Measurements from ENCODE around the gene DSCAML1.

The DSCAML1 gene

GRCh38 chr11:117610901-117611300 lies 186.1 kb downstream of the DSCAML1 start:
- no peak for DNase-seq (ENCODE audit: low spot score)

- DNase-seq (ENCODE audit: low spot score), result no peak
These were observed 187.0 kb downstream of the DSCAML1 start for GRCh38 chr11:117610045-117610444.

GRCh38 chr11:117607449-117607848 lies 189.6 kb downstream of the DSCAML1 start:
- DNase-seq (ENCODE audit: low spot score), result no peak

GRCh38 chr11:117606790-117607189 lies 190.2 kb downstream of the DSCAML1 start:
- DNase-seq (ENCODE audit: low spot score), result no peak

GRCh38 chr11:117606211-117606610 lies 190.8 kb downstream of the DSCAML1 start:
- no peak for DNase-seq (ENCODE audit: low spot score)

GRCh38 chr11:117605331-117605730 lies 191.7 kb downstream of the DSCAML1 start:
- DNase-seq (ENCODE audit: low spot score), result no peak

- DNase-seq (ENCODE audit: low spot score), result no peak
These were observed 192.6 kb downstream of the DSCAML1 start for GRCh38 chr11:117604336-117604995.

GRCh38 chr11:117603932-117604331 lies 193.1 kb downstream of the DSCAML1 start:
- no peak for DNase-seq (ENCODE audit: low spot score)

GRCh38 chr11:117601006-117601708 lies 195.9 kb downstream of the DSCAML1 start:
- DNase-seq (ENCODE audit: low spot score), result no peak

GRCh38 chr11:117600234-117600783 lies 196.7 kb downstream of the DSCAML1 start:
- no peak for DNase-seq (ENCODE audit: low spot score)

- DNase-seq (ENCODE audit: low spot score), result peak; percentile 41
These were observed 199.9 kb downstream of the DSCAML1 start for GRCh38 chr11:117597071-117597470.

GRCh38 chr11:117595440-117595839 lies 201.6 kb downstream of the DSCAML1 start:
- DNase-seq (ENCODE audit: low spot score), result no peak

GRCh38 chr11:117594721-117595120 lies 202.3 kb downstream of the DSCAML1 start:
- no peak for DNase-seq (ENCODE audit: low spot score)

- no peak for DNase-seq (ENCODE audit: low spot score)
These were observed 204.0 kb downstream of the DSCAML1 start for GRCh38 chr11:117593065-117593464.

- DNase-seq (ENCODE audit: low spot score), result no peak
These were observed 205.5 kb downstream of the DSCAML1 start for GRCh38 chr11:117591316-117592039.

GRCh38 chr11:117589063-117589462 lies 208.0 kb downstream of the DSCAML1 start:
- no peak for DNase-seq (ENCODE audit: low spot score)

GRCh38 chr11:117588166-117588810 lies 208.7 kb downstream of the DSCAML1 start:
- DNase-seq (ENCODE audit: low spot score), result no peak

GRCh38 chr11:117587416-117587815 lies 209.6 kb downstream of the DSCAML1 start:
- DNase-seq (ENCODE audit: low spot score), result no peak

GRCh38 chr11:117586392-117586791 lies 210.6 kb downstream of the DSCAML1 start:
- DNase-seq (ENCODE audit: low spot score), result no peak

- DNase-seq (ENCODE audit: low spot score), result no peak
These were observed 211.4 kb downstream of the DSCAML1 start for GRCh38 chr11:117585631-117586030.

- no peak for DNase-seq (ENCODE audit: low spot score)
These were observed 212.8 kb downstream of the DSCAML1 start for GRCh38 chr11:117584056-117584830.

Data from HuH-7 (cell line).